ENCODE results near the gene CCDC197.

Gene CCDC197

DNA sequence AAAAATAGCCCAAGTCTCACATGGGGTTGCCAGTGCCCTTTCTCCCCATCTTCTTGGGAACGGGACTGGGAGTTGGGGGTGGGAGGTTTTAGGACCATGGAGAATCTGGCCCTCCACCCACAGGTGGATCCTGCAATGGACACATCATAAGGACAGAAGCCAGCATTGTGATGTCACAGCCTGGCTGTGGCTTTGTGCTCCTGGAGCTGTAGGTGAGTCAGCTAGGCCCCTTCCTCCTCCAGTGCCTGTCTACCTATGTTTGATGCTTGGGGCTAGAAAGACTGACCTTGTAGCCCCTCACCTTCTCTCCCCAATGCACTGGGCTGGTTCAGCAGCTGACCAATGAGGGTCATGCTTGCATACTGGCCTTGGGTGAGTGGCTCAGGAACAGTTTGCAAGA, at the start of gene CCDC197:
TSS of gene CCDC197 (plus strand) at position 220 of the 400 bp plus-strand sequence. CDS start 831 bp downstream, outside the sequence.
- no peak for DNase-seq

- DNase-seq: no peak
These were observed 47.5 kb upstream of the CCDC197 start for GRCh38 chr14:93949511-93950075.

- DNase-seq: no peak
These were observed 46.0 kb upstream of the CCDC197 start for GRCh38 chr14:93950948-93951634.

- peak; percentile 84 for DNase-seq
These were observed 45.2 kb upstream of the CCDC197 start for GRCh38 chr14:93951635-93952540.

DNA sequence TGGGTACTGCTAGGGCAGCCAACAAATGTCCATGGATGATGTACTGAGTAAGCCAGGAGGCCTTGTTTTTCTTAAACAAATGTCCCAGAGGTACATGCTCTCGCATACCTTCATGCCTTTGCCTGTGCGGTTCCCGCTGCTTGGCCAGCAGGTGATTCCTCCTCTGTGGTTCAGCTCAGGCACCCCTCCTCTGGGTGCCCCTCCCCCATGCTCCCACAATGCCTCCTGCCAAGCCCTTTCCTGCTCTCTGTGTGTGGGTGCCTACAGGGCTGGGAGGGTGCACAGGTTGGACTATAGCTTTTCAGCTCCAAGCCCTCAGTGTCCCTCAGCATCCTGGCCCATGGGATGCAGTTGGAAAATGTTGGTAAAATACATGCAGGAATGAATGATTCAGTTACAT, 44.3 kb upstream of the CCDC197 start:
- no peak for DNase-seq

GRCh38 chr14:93953263-93953662, 43.8 kb upstream of the CCDC197 start:
- DNase-seq: no peak

DNA sequence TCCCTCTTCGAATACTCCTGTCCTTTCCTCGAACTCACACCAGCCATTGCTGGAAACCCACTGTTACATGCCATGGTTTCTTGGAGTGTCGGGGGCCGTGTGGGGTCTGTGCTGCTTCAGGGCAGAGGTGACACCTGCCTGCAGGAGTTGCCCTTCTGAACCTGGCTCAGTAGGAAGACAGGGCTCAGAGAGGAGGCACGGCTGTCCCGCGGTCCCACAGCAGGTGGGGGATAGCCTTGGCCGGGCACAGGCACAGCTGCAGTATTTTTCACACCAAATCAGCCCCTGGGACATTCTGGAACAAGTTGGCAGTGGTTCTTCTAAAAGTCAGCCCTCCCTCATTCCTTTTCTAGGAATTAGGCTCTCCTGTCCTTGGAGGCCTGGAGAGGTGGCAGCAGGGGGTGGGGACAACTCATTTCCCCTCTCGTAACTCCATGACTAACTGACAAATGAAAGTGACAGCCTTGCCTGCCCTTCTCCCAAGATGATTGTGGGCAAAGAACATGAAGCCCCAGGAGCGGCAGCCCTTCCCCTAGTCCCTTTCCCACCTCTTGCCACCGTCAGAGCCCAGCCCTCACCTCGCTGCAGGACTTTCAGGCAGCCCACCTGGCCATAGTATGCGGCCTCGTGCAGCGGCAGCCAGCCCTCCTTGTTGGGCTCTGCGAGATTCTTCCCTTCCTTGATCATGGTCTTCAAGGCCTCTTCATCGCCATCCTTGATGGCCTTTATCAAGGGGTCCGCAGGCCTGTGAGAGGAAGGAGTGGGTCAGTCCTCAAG, 43.2 kb upstream of the CCDC197 start:
- no peak for DNase-seq

- DNase-seq: no peak
These were observed 42.6 kb upstream of the CCDC197 start for GRCh38 chr14:93954516-93954830.

DNA sequence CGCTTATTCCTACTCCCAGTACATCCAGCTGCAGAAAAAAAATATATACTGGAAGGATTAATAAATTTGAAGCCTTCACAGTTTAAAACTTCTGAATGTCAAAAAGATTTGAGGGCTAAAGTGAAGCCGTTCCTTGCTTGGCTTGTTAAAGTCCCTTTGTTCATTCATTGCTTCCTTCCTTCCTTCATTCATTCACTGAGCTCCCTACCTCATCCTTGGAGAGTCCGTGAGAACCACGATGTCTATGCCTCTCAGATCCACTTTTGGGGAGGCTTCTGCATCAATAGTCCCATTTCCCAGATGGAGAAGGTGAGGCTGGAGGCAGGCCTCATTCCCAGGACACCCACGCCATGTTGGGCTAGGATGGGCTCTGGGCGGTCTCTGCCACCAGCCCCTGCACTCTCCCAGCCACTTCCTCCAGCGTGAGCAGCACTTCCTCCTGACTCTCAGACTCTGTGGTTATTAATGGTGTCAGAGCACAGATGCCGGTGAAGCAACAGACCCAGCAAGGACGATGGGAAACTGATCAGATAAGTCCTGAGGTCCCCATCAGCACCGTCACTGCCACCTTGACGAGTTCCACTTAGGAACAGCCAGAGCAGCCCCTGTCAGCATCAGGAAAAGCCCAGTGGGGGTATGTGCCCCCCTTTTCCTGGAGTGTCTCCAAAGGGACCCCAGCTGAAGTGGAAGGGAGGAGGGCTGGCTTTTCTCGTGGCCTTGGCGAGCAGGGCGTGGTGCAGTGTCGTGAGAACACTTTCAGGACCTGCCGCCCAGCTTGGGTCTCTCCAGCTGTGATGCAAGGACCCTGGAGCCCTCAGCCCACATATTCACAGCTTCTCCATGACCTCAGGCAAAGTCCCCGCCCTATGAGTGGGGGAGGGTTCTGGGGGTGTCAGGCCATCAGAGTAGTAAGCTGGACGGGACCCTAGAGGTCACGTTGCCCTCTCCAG, 41.9 kb upstream of the CCDC197 start:
- no peak for DNase-seq

DNA sequence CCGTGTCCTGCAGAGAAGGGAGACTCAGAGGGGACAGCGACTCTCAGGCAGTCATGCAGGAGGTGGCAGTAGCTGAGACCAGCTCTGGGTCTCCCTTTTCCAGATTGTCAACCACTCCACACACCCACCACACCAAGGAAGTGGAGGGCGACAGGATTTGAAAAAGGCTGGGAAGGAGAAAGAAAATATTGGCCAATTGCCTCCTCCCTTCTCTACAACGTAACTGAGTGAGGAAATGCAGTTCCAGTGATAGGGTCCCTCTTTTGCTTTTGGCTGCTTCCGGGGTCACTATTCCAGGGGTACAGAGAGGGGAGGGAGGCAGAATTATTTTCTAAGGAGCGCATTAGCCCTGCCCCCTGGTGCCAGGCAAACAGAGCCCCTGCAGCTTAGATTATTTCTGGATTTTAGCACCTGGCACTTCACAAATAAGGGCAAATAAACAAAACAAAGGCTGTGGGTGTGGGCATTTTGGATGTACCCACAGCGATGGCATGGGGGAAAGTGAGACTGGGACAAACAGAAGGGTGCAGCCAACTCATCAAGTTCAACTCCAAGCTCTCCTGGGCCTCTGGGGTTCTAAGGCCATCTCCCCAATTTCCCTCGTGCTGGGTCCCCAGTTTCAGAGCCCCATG, 41.1 kb upstream of the CCDC197 start:
- no peak for DNase-seq

DNA sequence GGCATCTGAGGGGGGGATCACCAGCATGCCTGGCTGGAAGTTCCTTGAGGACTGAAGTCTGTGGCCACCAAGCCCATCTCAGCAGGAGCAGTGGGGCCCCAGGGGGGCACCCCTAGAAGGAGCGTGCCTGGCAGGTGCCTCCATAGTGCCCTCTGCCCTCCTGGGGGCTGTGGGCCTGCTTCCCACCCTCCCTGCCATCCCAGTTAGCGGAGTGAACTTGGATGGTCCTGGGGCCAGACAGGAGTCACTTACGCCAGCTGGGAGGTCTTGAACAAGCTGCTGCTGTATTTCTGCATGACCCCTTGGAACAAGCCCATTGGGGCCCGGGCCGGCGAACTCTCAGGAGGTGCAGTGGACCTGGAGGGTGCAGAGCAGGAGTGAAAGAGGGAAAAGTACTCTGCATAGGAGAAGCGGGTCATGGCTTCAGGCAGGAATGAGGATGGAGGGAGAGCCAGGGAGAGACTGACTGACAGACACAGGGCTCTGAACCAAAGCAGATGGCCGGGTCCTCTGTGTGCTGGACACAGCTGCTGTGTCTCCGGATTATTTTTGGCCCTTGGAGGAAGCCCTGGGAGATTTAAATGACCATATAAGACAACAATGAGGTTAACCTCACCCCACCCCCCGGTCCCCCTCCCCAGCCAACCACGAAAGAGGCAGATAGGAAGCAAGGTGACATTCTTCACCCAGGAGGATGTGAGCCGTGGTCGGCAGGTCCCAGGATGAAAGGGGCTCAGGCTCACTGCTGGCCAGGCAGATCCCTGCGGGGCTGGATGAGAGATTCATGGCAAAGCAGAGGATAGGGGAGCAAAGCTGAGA, 40.4 kb upstream of the CCDC197 start:
- no peak for DNase-seq

GRCh38 chr14:93957333-93957710, 39.8 kb upstream of the CCDC197 start:
- no peak for DNase-seq

GRCh38 chr14:93957751-93958566, 39.1 kb upstream of the CCDC197 start:
- DNase-seq: no peak

- DNase-seq: no peak
These were observed 38.4 kb upstream of the CCDC197 start for GRCh38 chr14:93958567-93959238.

DNA sequence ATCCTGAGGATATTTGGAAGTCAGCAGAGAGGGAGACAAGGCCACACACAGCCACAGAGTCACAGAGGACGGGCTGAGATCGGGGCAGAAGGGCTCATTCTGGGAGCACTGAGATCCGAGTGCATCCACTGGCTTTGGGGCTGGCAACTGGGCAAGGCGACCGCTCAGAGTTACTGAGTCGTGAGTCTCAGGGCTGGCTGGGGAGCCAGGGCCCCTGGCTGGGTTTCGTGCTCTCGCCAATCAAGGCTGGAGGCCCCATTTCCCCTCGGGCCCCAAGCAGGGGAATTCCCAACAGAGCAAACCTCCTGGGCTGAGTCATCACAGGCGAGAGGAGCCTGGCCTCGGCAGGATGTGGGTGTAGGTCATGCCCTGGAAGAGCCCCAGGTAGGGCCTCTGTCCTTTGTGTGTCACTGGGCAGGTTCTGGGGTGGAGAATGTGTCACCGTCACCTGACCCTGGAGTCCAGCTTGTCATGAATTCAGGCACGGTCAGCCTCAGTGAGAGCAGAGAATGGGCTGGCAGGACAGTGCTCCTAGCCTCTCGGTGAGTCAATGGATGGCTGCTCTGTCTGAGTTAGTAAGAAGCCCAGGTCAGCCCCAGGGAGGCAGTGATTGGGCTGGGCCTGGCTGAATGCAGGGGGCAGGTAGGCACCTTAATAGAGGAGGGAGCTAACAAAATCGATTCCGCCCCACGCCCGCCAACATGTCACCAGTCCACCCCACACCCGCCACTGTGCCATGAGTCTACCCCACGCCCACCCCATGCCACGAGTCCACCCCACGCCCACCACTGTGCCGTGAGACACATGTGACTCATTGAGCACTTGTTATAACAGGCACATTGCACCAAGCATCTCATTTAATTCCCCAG, 37.6 kb upstream of the CCDC197 start:
- no peak for DNase-seq

- DNase-seq: no peak
These were observed 37.0 kb upstream of the CCDC197 start for GRCh38 chr14:93960108-93960475.

DNA sequence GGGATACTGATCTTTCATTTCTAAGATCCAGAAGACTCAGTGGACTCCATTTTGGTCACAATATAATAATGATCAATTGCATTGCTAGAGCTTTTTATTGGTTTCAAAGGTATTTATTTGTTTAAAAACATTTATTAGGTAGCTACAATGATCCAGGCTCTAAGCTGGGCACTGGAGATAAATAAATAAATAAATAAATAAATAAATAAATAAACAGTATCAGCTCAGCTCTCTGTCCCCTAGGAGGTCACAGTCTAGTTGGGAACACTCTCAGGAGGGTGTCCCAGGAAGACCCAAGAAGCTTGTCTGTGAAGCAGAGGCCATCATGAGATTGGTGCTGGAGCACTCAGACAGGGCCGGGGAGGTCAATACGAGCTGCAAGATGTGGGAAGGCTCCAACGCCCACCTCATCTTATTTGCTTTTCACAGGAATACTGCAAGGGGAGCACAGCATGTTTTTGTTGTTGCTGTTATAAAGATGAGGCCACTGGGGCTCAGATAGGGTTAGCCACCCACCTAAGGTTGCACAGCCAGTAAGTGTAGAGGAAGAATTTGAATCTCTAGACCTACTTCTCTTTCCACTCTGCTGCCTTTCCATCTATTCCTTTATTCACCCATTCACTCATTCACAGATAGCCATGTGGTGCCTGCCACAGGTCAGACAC, 36.2 kb upstream of the CCDC197 start:
- no peak for DNase-seq

GRCh38 chr14:93961620-93962019, 35.5 kb upstream of the CCDC197 start:
- no peak for DNase-seq
